ENCODE results near the gene ALKBH8.
"Not testable (repeated sequence)": the region's sequence is repeated elsewhere in the genome, so short reads cannot be mapped to it uniquely, and the experiment has no call there.

Gene ALKBH8, protein sequence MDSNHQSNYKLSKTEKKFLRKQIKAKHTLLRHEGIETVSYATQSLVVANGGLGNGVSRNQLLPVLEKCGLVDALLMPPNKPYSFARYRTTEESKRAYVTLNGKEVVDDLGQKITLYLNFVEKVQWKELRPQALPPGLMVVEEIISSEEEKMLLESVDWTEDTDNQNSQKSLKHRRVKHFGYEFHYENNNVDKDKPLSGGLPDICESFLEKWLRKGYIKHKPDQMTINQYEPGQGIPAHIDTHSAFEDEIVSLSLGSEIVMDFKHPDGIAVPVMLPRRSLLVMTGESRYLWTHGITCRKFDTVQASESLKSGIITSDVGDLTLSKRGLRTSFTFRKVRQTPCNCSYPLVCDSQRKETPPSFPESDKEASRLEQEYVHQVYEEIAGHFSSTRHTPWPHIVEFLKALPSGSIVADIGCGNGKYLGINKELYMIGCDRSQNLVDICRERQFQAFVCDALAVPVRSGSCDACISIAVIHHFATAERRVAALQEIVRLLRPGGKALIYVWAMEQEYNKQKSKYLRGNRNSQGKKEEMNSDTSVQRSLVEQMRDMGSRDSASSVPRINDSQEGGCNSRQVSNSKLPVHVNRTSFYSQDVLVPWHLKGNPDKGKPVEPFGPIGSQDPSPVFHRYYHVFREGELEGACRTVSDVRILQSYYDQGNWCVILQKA

DNA sequence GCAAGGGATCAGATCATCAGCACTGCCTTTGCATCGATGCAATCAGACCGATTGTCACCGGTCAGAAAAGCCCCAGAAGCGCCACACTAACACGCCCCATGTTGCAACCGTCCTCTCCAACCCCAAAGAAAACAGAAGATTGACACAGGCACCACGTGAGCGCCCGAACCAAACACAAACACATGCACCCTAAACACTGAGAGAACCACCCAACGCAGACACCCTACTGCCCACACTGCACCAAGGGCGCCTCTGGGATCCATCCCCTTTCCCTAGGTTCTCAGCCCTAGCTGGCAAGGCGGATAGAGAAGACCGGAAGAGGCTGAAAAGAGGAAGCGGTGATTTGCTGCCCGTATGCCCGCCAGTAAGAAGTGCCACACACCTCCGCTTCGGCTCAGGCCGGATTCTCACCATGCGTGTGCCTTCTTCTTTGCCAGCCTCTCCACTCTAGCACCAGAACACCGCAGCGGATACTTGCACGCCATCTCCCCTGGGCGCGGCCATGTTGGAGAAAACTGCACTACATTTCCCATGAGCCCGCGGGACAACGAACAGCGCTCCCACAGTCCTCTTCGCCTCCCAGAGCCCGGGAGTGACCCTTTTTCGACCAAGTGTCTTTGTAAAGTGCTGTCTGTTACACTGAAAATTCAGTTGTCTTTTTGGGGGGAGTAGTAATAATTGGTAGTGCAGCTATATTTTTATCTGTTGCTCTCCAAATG lies at the start of gene ALKBH8:
TSS of gene ALKBH8 (minus strand) at position 517 of the 719 bp plus-strand sequence. CDS start 4,842 bp downstream, outside the sequence.
- DNase-seq = peak; percentile 84

- DNase-seq = no peak
Observed at GRCh38 chr11:107612445-107612844, 46.9 kb upstream of the ALKBH8 start.

- DNase-seq = no peak
Observed at GRCh38 chr11:107609400-107610218, 44.1 kb upstream of the ALKBH8 start.

- no peak for DNase-seq
Observed at GRCh38 chr11:107608809-107609208, 43.3 kb upstream of the ALKBH8 start.

DNA sequence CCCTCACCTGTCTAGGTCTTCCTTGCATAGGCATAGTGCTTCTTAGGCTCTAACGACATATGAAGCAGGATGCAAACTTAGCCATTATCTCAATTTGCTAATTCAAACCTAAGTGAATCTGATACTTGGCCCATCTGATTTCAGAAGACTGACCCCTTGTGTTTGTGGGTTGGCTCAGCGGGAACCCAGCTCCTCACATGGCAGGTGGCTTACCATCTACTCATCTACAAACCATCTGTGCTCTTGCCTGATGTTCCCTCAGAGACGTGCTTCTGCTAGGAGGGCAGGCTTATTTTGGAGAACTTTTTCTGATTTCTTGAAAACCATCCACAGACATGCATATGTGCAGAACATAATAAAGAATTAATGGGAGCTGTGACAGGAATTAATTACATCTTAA lies 40.6 kb upstream of the ALKBH8 start:
- DNase-seq = no peak

DNA sequence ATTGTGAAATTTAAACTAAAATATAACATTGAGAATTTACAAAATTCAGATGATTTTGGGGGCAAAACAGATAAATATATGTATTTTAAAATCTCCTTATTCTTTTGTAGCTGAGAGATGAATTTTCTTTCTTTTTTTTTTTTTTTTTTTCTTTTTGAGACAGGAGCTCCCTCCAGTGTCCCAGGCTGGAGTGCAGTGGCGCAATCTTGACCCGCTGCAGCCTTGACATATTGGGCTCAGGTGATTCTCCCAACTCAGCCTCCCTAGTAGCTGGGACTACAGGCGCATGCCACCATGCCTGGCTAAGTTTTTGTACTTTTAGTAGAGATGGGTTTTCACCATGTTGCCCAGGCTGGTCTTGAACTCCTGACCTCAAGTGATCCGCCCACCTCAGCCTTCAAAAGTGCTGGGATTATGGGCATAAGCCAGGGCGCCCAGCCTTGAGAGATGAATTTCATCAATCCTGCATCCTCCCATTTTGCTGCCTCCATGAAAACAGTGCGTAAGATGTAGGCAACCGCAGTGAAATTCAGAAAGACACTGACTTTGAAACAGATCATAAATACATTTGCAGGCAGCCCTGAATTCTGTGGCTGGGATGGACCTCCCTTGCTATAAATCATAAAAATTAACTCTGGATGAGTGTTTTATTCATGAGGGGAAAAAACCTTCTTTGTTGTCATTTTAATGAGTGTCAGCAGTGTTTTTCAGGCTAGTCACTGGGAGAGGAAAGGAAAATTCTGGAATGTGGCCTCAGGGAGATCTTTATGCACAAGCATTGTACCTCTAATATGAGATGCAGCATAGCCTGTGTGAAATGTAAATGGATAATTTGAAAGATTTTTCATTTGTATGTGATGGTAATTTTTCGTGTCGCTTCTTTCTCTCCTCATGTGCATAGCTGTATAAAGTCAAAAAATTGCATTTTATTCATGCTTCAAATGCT lies 39.8 kb upstream of the ALKBH8 start:
- DNase-seq = no peak

DNA sequence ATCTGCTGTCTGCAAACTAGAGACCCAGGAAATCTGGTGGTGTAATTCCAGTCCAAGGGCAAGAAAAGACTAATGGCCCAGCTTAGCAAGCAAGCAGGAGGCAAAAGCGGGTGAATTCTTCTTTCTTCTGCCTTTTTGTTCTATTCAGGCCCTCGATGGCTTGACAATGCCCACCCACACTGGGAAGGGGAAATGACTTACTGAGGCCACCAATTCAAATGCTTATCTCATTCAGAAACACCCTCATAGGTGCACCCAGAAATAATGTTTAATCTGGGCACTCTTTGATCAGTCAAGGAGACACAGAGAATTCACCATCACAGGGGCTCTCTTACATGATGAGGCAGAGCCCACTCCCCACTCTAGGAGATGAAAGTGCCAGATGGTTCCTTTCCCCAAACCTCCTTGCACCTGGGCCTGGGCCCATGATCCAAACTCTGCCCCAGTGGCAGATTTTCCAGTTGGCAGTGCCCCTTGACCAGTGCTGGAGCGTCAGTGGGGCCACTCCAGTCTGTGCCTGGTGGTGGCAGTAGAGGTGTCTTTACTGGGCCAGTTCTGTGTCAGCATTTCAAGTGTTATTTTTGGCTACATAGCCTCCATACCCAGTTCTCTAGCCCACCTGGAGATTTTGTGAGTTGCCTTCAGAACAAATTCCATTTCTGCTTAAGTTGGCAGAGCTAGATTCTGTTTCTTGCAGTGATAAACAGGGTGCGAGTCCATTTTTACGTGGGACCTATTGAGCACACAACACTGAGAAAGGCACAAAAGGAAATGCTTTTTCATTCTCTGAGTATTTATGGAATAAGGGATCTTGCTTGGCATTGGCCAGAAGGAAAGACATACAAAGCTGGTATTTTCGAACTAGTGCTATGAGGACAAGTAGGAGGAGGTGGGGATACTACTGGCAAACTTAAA lies 32.9 kb upstream of the ALKBH8 start:
- peak; percentile 36 for DNase-seq

GRCh38 chr11:107594736-107595135 lies 29.2 kb upstream of the ALKBH8 start:
- no peak for DNase-seq

DNA sequence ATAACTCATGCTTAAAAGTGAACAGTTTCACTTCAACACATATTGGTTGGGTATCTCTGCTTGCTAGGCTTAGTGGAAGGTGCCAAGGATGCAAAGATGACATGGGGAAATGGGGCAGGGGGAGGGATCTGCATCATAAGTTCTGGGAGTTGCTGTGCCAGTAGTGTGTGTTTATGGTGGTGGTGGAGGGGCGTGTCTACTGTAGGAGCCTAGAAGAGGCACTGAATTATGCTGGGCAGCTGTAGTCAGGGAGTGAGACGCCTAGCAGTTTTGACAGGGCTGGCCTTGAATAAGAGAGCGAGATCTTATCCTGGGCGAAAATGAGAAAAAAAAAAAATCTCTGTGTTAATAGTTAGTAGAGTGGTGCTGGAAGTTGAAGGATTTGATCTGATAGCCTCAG lies 28.4 kb upstream of the ALKBH8 start:
- DNase-seq = no peak

- no peak for DNase-seq
Observed at GRCh38 chr11:107592813-107593212, 27.3 kb upstream of the ALKBH8 start.

- no peak for DNase-seq
Observed at GRCh38 chr11:107592231-107592590, 26.7 kb upstream of the ALKBH8 start.

- DNase-seq = peak; percentile 59
Observed at GRCh38 chr11:107591378-107592230, 26.1 kb upstream of the ALKBH8 start.

DNA sequence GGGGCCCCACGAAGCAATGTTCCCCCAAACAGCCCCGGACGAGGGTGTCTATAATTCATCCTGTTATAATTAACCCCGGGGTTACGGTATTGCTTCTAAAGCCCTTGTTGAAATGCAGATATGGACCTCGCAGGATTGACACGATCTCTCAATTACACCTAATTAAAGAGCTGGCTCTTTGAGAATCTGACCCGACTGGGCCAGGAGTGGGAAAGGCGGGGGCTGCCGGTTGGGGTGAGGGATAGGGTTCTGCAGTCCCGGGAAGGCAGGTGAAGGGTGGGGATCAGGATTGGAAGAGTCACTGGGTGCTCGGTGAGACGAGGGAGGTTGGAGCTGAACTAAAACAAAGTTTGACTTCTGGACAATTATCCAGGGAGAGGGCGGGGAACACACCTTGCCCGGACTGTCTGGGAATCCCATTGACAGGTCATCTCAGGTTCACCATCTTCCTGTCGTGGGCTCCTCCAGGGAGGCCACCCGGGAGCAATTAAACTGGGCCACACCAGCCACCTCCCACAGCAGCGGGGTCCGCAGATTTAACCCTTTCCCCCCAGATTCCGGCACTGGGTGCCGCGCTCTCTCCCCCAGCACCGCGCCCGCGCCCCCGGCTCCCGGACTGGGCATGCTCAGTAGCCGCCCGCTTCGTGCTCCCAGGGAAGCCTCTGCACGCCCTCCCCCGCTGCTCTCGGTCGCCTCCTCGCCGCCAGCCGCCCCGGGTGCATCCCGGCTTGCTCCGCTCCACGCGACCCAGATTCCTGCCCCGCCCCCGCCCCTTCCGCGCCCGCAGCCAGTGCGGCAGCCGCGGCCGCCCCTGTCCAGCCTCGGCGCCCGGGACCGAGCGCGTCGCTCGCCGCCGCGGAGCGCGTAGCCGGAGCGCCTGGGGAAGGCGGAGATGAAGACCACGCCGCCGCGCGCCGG lies 25.2 kb upstream of the ALKBH8 start, which contains the start of gene ELMOD1:
TSS of gene ELMOD1 (plus strand) at position 688 of the 918 bp plus-strand sequence. CDS start 27,043 bp downstream, outside the sequence.
- peak; percentile 63 for DNase-seq

- no peak for DNase-seq
Observed at GRCh38 chr11:107587306-107587979, 21.9 kb upstream of the ALKBH8 start.

DNA sequence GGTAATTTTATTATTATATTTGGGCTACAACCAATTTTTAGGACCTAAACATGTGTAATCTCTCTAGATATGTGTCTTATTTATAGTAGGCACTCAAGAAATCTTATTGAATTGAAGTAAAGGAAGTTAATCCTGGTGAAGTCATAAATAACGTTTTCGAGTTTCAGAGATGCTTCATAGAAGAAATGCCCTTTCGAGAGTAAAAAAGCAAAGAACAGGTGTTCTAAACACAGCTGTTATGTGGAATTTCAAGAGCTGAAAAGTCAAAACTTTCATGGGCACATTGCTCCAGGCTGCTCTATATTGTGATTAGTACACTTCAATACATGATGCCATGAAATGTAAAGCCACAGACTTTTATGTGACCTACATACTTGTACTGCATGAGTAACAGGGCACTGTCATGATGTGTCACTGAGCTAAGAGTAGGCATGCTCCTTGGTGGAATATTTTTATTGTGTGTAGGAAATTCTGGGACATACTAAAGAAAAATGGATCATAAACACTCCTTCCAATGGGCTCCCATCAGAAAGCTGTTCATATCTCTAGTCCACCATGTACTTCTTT lies 18.2 kb upstream of the ALKBH8 start:
- DNase-seq = no peak

DNA sequence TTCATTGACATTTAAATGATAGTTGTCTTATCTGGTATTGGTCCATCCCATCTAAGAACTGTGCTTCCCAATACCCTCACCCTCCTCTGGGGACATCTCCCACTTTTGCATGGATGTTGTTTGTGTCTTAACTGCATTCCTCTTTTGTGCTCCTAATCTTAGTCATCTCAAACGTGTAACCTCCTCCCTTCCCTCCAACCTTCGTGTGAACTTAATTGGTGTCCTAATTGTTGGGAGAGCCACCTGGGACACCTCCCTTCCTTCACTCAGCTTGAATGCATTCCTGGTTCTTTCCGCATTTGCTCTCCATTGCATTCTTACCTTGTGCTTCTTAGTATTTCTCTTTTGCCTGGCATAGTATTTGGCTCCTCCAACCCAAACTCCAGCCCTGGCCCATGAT lies 15.6 kb upstream of the ALKBH8 start:
- no peak for DNase-seq

GRCh38 chr11:107579169-107579568 lies 13.6 kb upstream of the ALKBH8 start:
- DNase-seq = not testable (repeated sequence)

All from stimulated activated CD8-positive, alpha-beta memory T cell treated with anti-CD3 and anti-CD28 coated beads, Interleukin-4, amount 100 ng/mL, for 48 hours (primary cell).